ENCODE results near the gene NAT8L.

Gene NAT8L

GRCh38 chr4:2064276-2064991 is 5.3 kb downstream of the NAT8L start:
- WGBS (ENCODE audit: extremely low coverage, insufficient coverage, insufficient read length) = no CpG with 5 or more reads among the region's 40 CpGs
- Histone ChIP-seq H2AFZ (ENCODE audit: insufficient read depth, low read length, poor library complexity) (no peak overlapping the region), H3K4me2 (ENCODE audit: low read length) (no peak overlapping the region), H2BK5ac (ENCODE audit: low read depth, low read length, poor library complexity) (no peak overlapping the region), H3K18ac (ENCODE audit: low read length) (no peak overlapping the region), H2BK120ac (ENCODE audit: insufficient read depth, low read length, poor library complexity) (no peak overlapping the region), H2BK12ac (ENCODE audit: low read length) (no peak overlapping the region), H3K79me2 (ENCODE audit: control insufficient read depth, insufficient read depth, low read length, poor library complexity) (no peaks in the 10 kb centered on the region), H3K36me3 (ENCODE audit: control insufficient read depth in 1 of 2, insufficient read depth in 2 of 2, low read length in 2 of 2) (no peaks in the 10 kb centered on the region), H3K27me3 (ENCODE audit: insufficient read depth, low read length) (peaks cover 20% of the 10 kb centered on the region), H3K79me1 (ENCODE audit: low read length) (no peaks in the 10 kb centered on the region), H4K8ac (ENCODE audit: low read depth, low read length) (no peak overlapping the region), H3K27ac (ENCODE audit: low read depth, low read length) (no peak overlapping the region), H3K4me1 (ENCODE audit: control insufficient read depth in 1 of 2, insufficient read depth in 2 of 2, low read length in 2 of 2) (peaks cover 0 to 4% of the 10 kb centered on the region in 2 experiments), H4K91ac (ENCODE audit: low read depth, low read length) (no peak overlapping the region), H3K23ac (ENCODE audit: low read length) (no peak overlapping the region), H3K14ac (ENCODE audit: low read length) (no peak overlapping the region), H3K4me3 (ENCODE audit: low read depth, low read length) (no peak overlapping the region), H3K4ac (ENCODE audit: low read depth, low read length) (no peak overlapping the region), H4K12ac (ENCODE audit: low read depth, low read length) (no peak overlapping the region), H3K9me3 (ENCODE audit: insufficient read depth, low read depth, low read length) (peaks cover 6% of the 10 kb centered on the region), H2AK5ac (ENCODE audit: low read length) (no peak overlapping the region), H3K9ac (ENCODE audit: low read length) (no peak overlapping the region)
- peak in 1 of 2 donors; percentile 29 for DNase-seq

- H3K23ac ChIP-seq (ENCODE audit: low read length) = no peak overlapping the region
- H4K8ac ChIP-seq (ENCODE audit: low read depth, low read length) = no peak overlapping the region
- no peak overlapping the region for H2BK120ac ChIP-seq (ENCODE audit: insufficient read depth, low read length, poor library complexity)
- no peak overlapping the region for H4K91ac ChIP-seq (ENCODE audit: low read depth, low read length)
- H3K18ac ChIP-seq (ENCODE audit: low read length) = no peak overlapping the region
- H2AK5ac ChIP-seq (ENCODE audit: low read length) = no peak overlapping the region
- H3K4ac ChIP-seq (ENCODE audit: low read depth, low read length) = no peak overlapping the region
- H3K9me3 ChIP-seq (ENCODE audit: insufficient read depth, low read depth, low read length) = peaks cover 6% of the 10 kb centered on the region
- DNase-seq = no peak
- H2AFZ ChIP-seq (ENCODE audit: insufficient read depth, low read length, poor library complexity) = no peak overlapping the region
- no peak overlapping the region for H3K9ac ChIP-seq (ENCODE audit: low read length)
- H3K36me3 ChIP-seq (ENCODE audit: control insufficient read depth in 1 of 2, insufficient read depth in 2 of 2, low read length in 2 of 2) = no peaks in the 10 kb centered on the region
- H3K27me3 ChIP-seq (ENCODE audit: insufficient read depth, low read length) = peaks cover 13% of the 10 kb centered on the region
- no peak overlapping the region for H3K4me2 ChIP-seq (ENCODE audit: low read length)
- no peaks in the 10 kb centered on the region for H3K79me1 ChIP-seq (ENCODE audit: low read length)
- no CpG with 5 or more reads among the region's 24 CpGs for WGBS (ENCODE audit: extremely low coverage, insufficient coverage, insufficient read length)
- no peak overlapping the region for H2BK5ac ChIP-seq (ENCODE audit: low read depth, low read length, poor library complexity)
- H4K12ac ChIP-seq (ENCODE audit: low read depth, low read length) = no peak overlapping the region
- no peak overlapping the region for H3K4me3 ChIP-seq (ENCODE audit: low read depth, low read length)
- H2BK12ac ChIP-seq (ENCODE audit: low read length) = no peak overlapping the region
- H3K4me1 ChIP-seq (ENCODE audit: control insufficient read depth in 1 of 2, insufficient read depth in 2 of 2, low read length in 2 of 2) = peaks cover 0 to 4% of the 10 kb centered on the region in 2 experiments
- no peak overlapping the region for H3K27ac ChIP-seq (ENCODE audit: low read depth, low read length)
- no peak overlapping the region for H3K14ac ChIP-seq (ENCODE audit: low read length)
- H3K79me2 ChIP-seq (ENCODE audit: control insufficient read depth, insufficient read depth, low read length, poor library complexity) = no peaks in the 10 kb centered on the region
These were observed 6.2 kb downstream of the NAT8L start for GRCh38 chr4:2065106-2065930.

GRCh38 chr4:2066011-2066551 is 7.0 kb downstream of the NAT8L start:
- H3K23ac ChIP-seq (ENCODE audit: low read length) = no peak overlapping the region
- DNase-seq = no peak
- H2BK5ac ChIP-seq (ENCODE audit: low read depth, low read length, poor library complexity) = no peak overlapping the region
- H4K8ac ChIP-seq (ENCODE audit: low read depth, low read length) = no peak overlapping the region
- no peak overlapping the region for H3K18ac ChIP-seq (ENCODE audit: low read length)
- no peak overlapping the region for H3K9ac ChIP-seq (ENCODE audit: low read length)
- no peak overlapping the region for H3K4me3 ChIP-seq (ENCODE audit: low read depth, low read length)
- H4K91ac ChIP-seq (ENCODE audit: low read depth, low read length) = no peak overlapping the region
- no peaks in the 10 kb centered on the region for H3K79me1 ChIP-seq (ENCODE audit: low read length)
- no peak overlapping the region for H2AK5ac ChIP-seq (ENCODE audit: low read length)
- H3K14ac ChIP-seq (ENCODE audit: low read length) = no peak overlapping the region
- no peak overlapping the region for H2BK12ac ChIP-seq (ENCODE audit: low read length)
- H3K27me3 ChIP-seq (ENCODE audit: insufficient read depth, low read length) = peaks cover 6% of the 10 kb centered on the region
- no peak overlapping the region for H2BK120ac ChIP-seq (ENCODE audit: insufficient read depth, low read length, poor library complexity)
- no peak overlapping the region for H2AFZ ChIP-seq (ENCODE audit: insufficient read depth, low read length, poor library complexity)
- no peak overlapping the region for H3K4ac ChIP-seq (ENCODE audit: low read depth, low read length)
- H3K4me1 ChIP-seq (ENCODE audit: control insufficient read depth in 1 of 2, insufficient read depth in 2 of 2, low read length in 2 of 2) = peaks cover 0 to 4% of the 10 kb centered on the region in 2 experiments
- no peak overlapping the region for H4K12ac ChIP-seq (ENCODE audit: low read depth, low read length)
- H3K9me3 ChIP-seq (ENCODE audit: insufficient read depth, low read depth, low read length) = peaks cover 6% of the 10 kb centered on the region
- H3K79me2 ChIP-seq (ENCODE audit: control insufficient read depth, insufficient read depth, low read length, poor library complexity) = no peaks in the 10 kb centered on the region
- no peak overlapping the region for H3K4me2 ChIP-seq (ENCODE audit: low read length)
- H3K27ac ChIP-seq (ENCODE audit: low read depth, low read length) = no peak overlapping the region
- WGBS (ENCODE audit: extremely low coverage, insufficient coverage, insufficient read length) = no CpG with 5 or more reads among the region's 15 CpGs
- H3K36me3 ChIP-seq (ENCODE audit: control insufficient read depth in 1 of 2, insufficient read depth in 2 of 2, low read length in 2 of 2) = no peaks in the 10 kb centered on the region

GRCh38 chr4:2066571-2067445 is 7.7 kb downstream of the NAT8L start:
- H3K36me3 ChIP-seq (ENCODE audit: control insufficient read depth in 1 of 2, insufficient read depth in 2 of 2, low read length in 2 of 2) = no peaks in the 10 kb centered on the region
- H2AK5ac ChIP-seq (ENCODE audit: low read length) = no peak overlapping the region
- no peak overlapping the region for H3K9ac ChIP-seq (ENCODE audit: low read length)
- DNase-seq = no peak
- no peak overlapping the region for H3K27ac ChIP-seq (ENCODE audit: low read depth, low read length)
- no peak overlapping the region for H2BK5ac ChIP-seq (ENCODE audit: low read depth, low read length, poor library complexity)
- no peaks in the 10 kb centered on the region for H3K79me1 ChIP-seq (ENCODE audit: low read length)
- H2BK120ac ChIP-seq (ENCODE audit: insufficient read depth, low read length, poor library complexity) = no peak overlapping the region
- H4K12ac ChIP-seq (ENCODE audit: low read depth, low read length) = no peak overlapping the region
- H3K23ac ChIP-seq (ENCODE audit: low read length) = no peak overlapping the region
- H3K4ac ChIP-seq (ENCODE audit: low read depth, low read length) = no peak overlapping the region
- H2AFZ ChIP-seq (ENCODE audit: insufficient read depth, low read length, poor library complexity) = no peak overlapping the region
- H3K4me1 ChIP-seq (ENCODE audit: control insufficient read depth in 1 of 2, insufficient read depth in 2 of 2, low read length in 2 of 2) = peaks cover 4 to 8% of the 10 kb centered on the region in 2 experiments
- H4K8ac ChIP-seq (ENCODE audit: low read depth, low read length) = no peak overlapping the region
- H3K18ac ChIP-seq (ENCODE audit: low read length) = no peak overlapping the region
- no peak overlapping the region for H3K4me3 ChIP-seq (ENCODE audit: low read depth, low read length)
- H3K14ac ChIP-seq (ENCODE audit: low read length) = no peak overlapping the region
- peaks cover 6% of the 10 kb centered on the region for H3K9me3 ChIP-seq (ENCODE audit: insufficient read depth, low read depth, low read length)
- no peak overlapping the region for H2BK12ac ChIP-seq (ENCODE audit: low read length)
- H3K27me3 ChIP-seq (ENCODE audit: insufficient read depth, low read length) = no peaks in the 10 kb centered on the region
- no peak overlapping the region for H3K4me2 ChIP-seq (ENCODE audit: low read length)
- no CpG with 5 or more reads among the region's 29 CpGs for WGBS (ENCODE audit: extremely low coverage, insufficient coverage, insufficient read length)
- H3K79me2 ChIP-seq (ENCODE audit: control insufficient read depth, insufficient read depth, low read length, poor library complexity) = no peaks in the 10 kb centered on the region
- no peak overlapping the region for H4K91ac ChIP-seq (ENCODE audit: low read depth, low read length)
